GM12878 (cell line): ENCODE results near the gene HAAO. TPM values are rescaled to one million over a fixed set of nuclear protein-coding genes. Genes with fewer than 3 reads are reported as not detected.

Experiments used
- ATAC-seq: fragments of 200-7000 bp; cut with Tn5 transposase; 3 replicates; pipeline ENCODE4 v1.9.1; 2020; ENCODE audit warnings: mild to moderate bottlenecking, moderate library complexity
- BruUV-seq: library from RNA; stranded (reverse); fragments of 400-500 nt; replicated peaks from 2 replicates; lab custom pipeline; 2021; lab: Mats Ljungman, UMichigan
- CTCF ChIA-PET: fragments of 300-600 bp; sonication (Branson Sonifier 250); formaldehyde crosslinking; extraction: SDS; loops from one replicate; lab custom pipeline; 2021; ENCODE audit warnings: inconsistent platforms; lab: Yijun Ruan, JAX
- POLR2A ChIA-PET: fragments of 350-600 bp; formaldehyde crosslinking; extraction: SDS; loops from one replicate; lab custom pipeline; 2021; ENCODE audit warnings: inconsistent platforms; lab: Charles Lee
- RAD21 ChIA-PET: fragments of 300-600 bp; sonication (Branson Sonifier 250); formaldehyde crosslinking; loops from one replicate; lab custom pipeline; 2023; ENCODE audit warnings: antibody characterized with exemption; ENCODE audit not compliant: unreplicated experiment; lab: Charles Lee
- SMC1A ChIA-PET: fragments of 300-600 bp; sonication (Branson Sonifier 250); formaldehyde crosslinking; loops from one replicate; lab custom pipeline; 2023; ENCODE audit not compliant: unreplicated experiment, uncharacterized antibody; lab: Charles Lee
- DNase-seq: peaks from one replicate; pipeline ENCODE4 v3.0.0-alpha.2; 2011; ENCODE audit warnings: low read depth, low spot score
- FAIRE-seq: peaks from 3 replicates; lab custom pipeline; 2011; peaks lifted over from hg19 to GRCh38; lab: Jason Lieb, UNC
- H2AFZ ChIP-seq: 2 replicates; pipeline ENCODE4 v1.6.0; 2011; ENCODE audit warnings: low read depth, low read length, control low read depth; ENCODE audit not compliant: control insufficient read depth
- H3K27ac ChIP-seq: 2 replicates; pipeline ENCODE4 v1.5.1; 2011; ENCODE audit warnings: control low read depth; ENCODE audit not compliant: control insufficient read depth, insufficient read depth
- H3K27me3 ChIP-seq, 2 experiments: replicated peaks in 1 of 2; 2 replicates each; pipeline versions ENCODE4 v1.6.0 to v1.6.1; 2011; ENCODE audit warnings: low read length in 1 of 2; ENCODE audit not compliant: control insufficient read depth in 2 of 2, insufficient read depth in 2 of 2
- H3K36me3 ChIP-seq, 2 experiments: 2 replicates each; pipeline ENCODE4 v1.5.1; 2011; ENCODE audit warnings: low read length in 1 of 2; ENCODE audit not compliant: control insufficient read depth in 2 of 2, insufficient read depth in 2 of 2
- H3K4me1 ChIP-seq: 2 replicates; pipeline ENCODE4 v1.6.1; 2011; ENCODE audit warnings: mild to moderate bottlenecking, low read length, moderate library complexity, mixed read lengths; ENCODE audit not compliant: control insufficient read depth, insufficient read depth
- H3K4me2 ChIP-seq: 2 replicates; pipeline ENCODE4 v1.6.0; 2011; ENCODE audit warnings: control low read depth; ENCODE audit not compliant: control insufficient read depth, insufficient read depth
- H3K4me3 ChIP-seq: fragments of 200-600 bp; sonication (generic); 2 replicates; pipeline ENCODE4 v1.5.1; 2016
- H3K79me2 ChIP-seq: 2 replicates; pipeline ENCODE4 v1.6.0; 2011; ENCODE audit warnings: low read length; ENCODE audit not compliant: control insufficient read depth, insufficient read depth
- H3K9ac ChIP-seq: 2 replicates; pipeline ENCODE4 v1.8.0; 2011; ENCODE audit warnings: low read length, control low read depth, mixed read lengths; ENCODE audit not compliant: control insufficient read depth, insufficient read depth
- H3K9me3 ChIP-seq: replicated peaks from 3 replicates; pipeline ENCODE4 v1.5.1; 2011; ENCODE audit warnings: mild to moderate bottlenecking, low read length; ENCODE audit not compliant: control insufficient read depth, insufficient read depth
- H4K20me1 ChIP-seq: 2 replicates; pipeline ENCODE4 v1.6.0; 2011; ENCODE audit not compliant: control insufficient read depth, insufficient read depth
- GATAD2B ChIP-seq: fragments of 450-650 bp; conservative IDR thresholded peaks from 2 replicates; pipeline ENCODE4 v1.6.1; 2017; ENCODE audit warnings: low read depth, mild to moderate bottlenecking, moderate library complexity
- POLR2A ChIP-seq: IDR thresholded peaks from 2 replicates; pipeline ENCODE4 v1.6.1; 2011; ENCODE audit warnings: low read depth, mild to moderate bottlenecking, low read length
- YBX1 ChIP-seq: fragments of 450-650 bp; IDR thresholded peaks from 2 replicates; pipeline ENCODE4 v1.6.1; 2016; ENCODE audit warnings: antibody characterized with exemption
- WGBS: methylation state at CpG from one replicate; pipeline ENCODE4 v1.1.6; 2016; ENCODE audit warnings: low lambda C conversion rate; ENCODE audit not compliant: insufficient replicate concordance, insufficient coverage; ENCODE audit errors: missing lambda C conversion rate; 5-methylcytosine and 5-hydroxymethylcytosine counted together
- in situ Hi-C: fragments of 300-500 bp; cut with MboI; formaldehyde crosslinking; loops from 9 replicates; pipeline ENCODE4 v1.14.3; 2018; ENCODE audit warnings: mixed read lengths
- intact Hi-C: fragments of 100-400 bp; cut with micrococcal nuclease; formaldehyde crosslinking; loops from one replicate; pipeline ENCODE4 v1.14.2; 2022; ENCODE audit not compliant: unreplicated experiment
- polyA plus RNA-seq, 11 experiments: library from polyadenylated mRNA; depleted of rRNA in 4 of 11; unstranded in 6 of 11; stranded (reverse) in 5 of 11; fragments of >200 nt; fragmentation: Nextera tagmentation in 4 of 11; fragmentation: Illumina TruSeq in 1 of 11; extraction: Ambion mirVana in 4 of 11; extraction: Trizol in 1 of 11; gene quantifications; 1 replicate in 1 of 11; 2 replicates in 10 of 11; pipeline versions ENCODE4 v1.2.1 to v1.2.3, GENCODE V29; 2011 to 2016; ENCODE audit warnings: inconsistent platforms in 2 of 11, missing spikeins in 2 of 11, low read depth in 1 of 11
- total RNA-seq, 4 experiments: library from RNA; depleted of rRNA in 3 of 4; stranded (reverse); fragments of >200 nt in 3 of 4; fragmentation: Illumina TruSeq in 1 of 4; extraction: Trizol in 1 of 4; gene quantifications; 2 replicates each; pipeline versions ENCODE4 v1.2.1 to v1.2.3, GENCODE V29; 2013 to 2021
- TF ChIP-seq, protein P1 (sequence below): IDR thresholded peaks from 2 replicates; pipeline ENCODE4 v1.6.1; 2011; ENCODE audit warnings: low read depth, low read length, improper control_type of control experiment, borderline replicate concordance

HAAO gene
- total and polyA plus RNA-seq, 10 of the 15 experiments (the other 5 are each of a cell fraction or from before 2014, with no cell fraction given) = 4.3 to 58.7 (median 26.8) TPM

DNA sequence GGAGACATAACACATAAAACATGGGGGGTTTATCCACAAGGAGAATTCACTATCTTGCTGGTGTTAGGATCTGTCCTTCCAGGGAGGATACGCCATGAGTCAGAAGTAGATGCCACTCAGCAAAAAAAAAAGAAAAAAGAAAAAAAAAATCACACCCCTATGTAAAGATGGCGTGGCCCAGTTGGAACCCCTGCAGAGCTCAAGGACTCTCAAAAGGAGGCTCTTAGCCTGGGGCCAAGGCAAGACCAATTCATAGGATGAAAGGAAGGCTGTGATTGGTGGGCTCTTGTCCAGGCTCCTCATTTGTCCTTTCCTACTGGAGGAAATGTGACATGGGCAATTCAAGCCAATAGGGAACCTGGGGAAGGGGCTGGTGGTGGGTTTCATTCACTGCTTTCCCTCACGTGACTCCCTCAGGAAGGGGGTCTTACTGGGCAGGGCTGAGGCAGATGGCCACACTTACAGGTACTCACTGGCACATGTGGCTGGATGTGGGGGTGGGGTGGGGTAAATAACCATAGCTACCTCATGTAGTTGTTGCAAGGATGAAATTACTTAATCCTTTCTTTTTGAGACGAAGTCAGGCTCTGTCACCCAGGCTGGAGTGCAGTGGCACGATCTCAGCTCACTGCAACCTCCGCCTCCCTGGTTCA lies 38.7 kb upstream of the HAAO start:
- H3K27me3 ChIP-seq = no peaks in the 10 kb centered on the region; a peak in 1 of 4 replicates
- SMC1A ChIA-PET = interaction anchor here (0.7 to 1.6 kb wide), 6 partner anchors 78 to 781 kb away, joined by 3 to 5 read pairs (median 4); no protein-coding TSS in a partner anchor
- H3K4me1 ChIP-seq = no peaks in the 10 kb centered on the region
- no peak for DNase-seq
- no peak overlapping the region for H3K9ac ChIP-seq
- H3K9me3 ChIP-seq = no peaks in the 10 kb centered on the region
- CTCF ChIA-PET = interaction anchor here (1.0 to 3.3 kb wide), 7 partner anchors 16 to 778 kb away, joined by 3 to 16 read pairs (median 6); no protein-coding TSS in a partner anchor
- no TSS peak for BruUV-seq
- POLR2A ChIA-PET = no interaction called here
- TF ChIP-seq GATAD2B = no peak
- TF ChIP-seq YBX1 = no peak
- TF ChIP-seq, protein P1, sequence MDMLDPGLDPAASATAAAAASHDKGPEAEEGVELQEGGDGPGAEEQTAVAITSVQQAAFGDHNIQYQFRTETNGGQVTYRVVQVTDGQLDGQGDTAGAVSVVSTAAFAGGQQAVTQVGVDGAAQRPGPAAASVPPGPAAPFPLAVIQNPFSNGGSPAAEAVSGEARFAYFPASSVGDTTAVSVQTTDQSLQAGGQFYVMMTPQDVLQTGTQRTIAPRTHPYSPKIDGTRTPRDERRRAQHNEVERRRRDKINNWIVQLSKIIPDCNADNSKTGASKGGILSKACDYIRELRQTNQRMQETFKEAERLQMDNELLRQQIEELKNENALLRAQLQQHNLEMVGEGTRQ = no peak
- TF ChIP-seq POLR2A = no peak
- H2AFZ ChIP-seq = no peak overlapping the region
- no peaks in the 10 kb centered on the region for H3K36me3 ChIP-seq
- no peak overlapping the region for H3K4me3 ChIP-seq
- no peak overlapping the region for H3K4me2 ChIP-seq
- H4K20me1 ChIP-seq = no peaks in the 10 kb centered on the region
- intact Hi-C loops (no loop called here), in situ Hi-C loops (no loop called here)
- RAD21 ChIA-PET = interaction anchor here (1.5 kb wide), 1 partner anchor 398 kb away, joined by 3 read pairs; no protein-coding TSS in a partner anchor
- no peak for ATAC-seq
- FAIRE-seq = no peak
- no peaks in the 10 kb centered on the region for H3K79me2 ChIP-seq
- no peak overlapping the region for H3K27ac ChIP-seq
- WGBS = 37% methylated on average over 6 of the region's 6 CpGs
